Measurements from ENCODE around the gene OR52I2. TPM values are rescaled to one million over a fixed set of nuclear protein-coding genes. Genes with fewer than 3 reads are reported as not detected.

The OR52I2 gene
- not detected in 2 replicates for total RNA-seq (ENCODE audit: low replicate concordance)

DNA sequence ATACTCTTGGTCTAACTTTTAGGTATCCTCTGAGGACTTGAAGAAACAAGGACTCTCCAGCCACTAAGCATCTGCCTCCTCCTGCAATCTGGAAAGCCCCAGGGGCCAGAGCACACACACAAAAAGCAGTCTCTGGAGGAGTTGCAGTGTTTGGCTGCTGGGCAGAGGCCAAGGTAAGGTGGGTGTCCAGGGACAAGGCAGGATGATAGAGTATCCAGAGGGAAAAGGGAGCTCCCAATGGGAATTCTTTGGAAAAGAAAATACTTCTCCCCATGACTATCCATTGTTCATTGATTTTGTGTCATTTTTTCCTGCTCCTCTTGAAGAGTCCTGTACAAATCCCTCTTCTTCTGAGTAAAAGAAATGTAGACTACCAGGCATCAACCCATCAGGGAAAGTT is at the start of gene OR52I2:
TSS of gene OR52I2 (plus strand) at position 301 of the 400 bp plus-strand sequence.
- TF ChIP-seq EZH2 (IDR thresholded peaks at IDR 0.05) (no peak), EZH2phosphoT487 (IDR thresholded peaks at IDR 0.05) (no peak)
- TF ChIP-seq, protein P1, sequence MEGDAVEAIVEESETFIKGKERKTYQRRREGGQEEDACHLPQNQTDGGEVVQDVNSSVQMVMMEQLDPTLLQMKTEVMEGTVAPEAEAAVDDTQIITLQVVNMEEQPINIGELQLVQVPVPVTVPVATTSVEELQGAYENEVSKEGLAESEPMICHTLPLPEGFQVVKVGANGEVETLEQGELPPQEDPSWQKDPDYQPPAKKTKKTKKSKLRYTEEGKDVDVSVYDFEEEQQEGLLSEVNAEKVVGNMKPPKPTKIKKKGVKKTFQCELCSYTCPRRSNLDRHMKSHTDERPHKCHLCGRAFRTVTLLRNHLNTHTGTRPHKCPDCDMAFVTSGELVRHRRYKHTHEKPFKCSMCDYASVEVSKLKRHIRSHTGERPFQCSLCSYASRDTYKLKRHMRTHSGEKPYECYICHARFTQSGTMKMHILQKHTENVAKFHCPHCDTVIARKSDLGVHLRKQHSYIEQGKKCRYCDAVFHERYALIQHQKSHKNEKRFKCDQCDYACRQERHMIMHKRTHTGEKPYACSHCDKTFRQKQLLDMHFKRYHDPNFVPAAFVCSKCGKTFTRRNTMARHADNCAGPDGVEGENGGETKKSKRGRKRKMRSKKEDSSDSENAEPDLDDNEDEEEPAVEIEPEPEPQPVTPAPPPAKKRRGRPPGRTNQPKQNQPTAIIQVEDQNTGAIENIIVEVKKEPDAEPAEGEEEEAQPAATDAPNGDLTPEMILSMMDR (IDR thresholded peaks at IDR 0.05): no peak
- Mint-ChIP-seq H3K4me3 (no peak within 1 kb of the TSS), H3K27ac (no peak within 1 kb of the TSS), H3K9me3 (no peaks in the 10 kb centered on the region), H3K4me1 (no peaks in the 10 kb centered on the region), H3K27me3 (ENCODE audit: insufficient read depth, low read depth) (no peaks in the 10 kb centered on the region), H3K36me3 (no peaks in the 10 kb centered on the region)
- Histone ChIP-seq H4K20me1 (ENCODE audit: low read depth) (no peaks in the 10 kb centered on the region), H3K27me3 (no peaks in the 10 kb centered on the region), H3K4me2 (no peak within 1 kb of the TSS), H3K4me1 (no peaks in the 10 kb centered on the region), H3K9ac (no peak within 1 kb of the TSS), H3K36me3 (no peaks in the 10 kb centered on the region), H2AFZ (replicated peaks) (no peak within 1 kb of the TSS), H3K27ac (no peak within 1 kb of the TSS), H3K79me2 (ENCODE audit: low read depth) (no peaks in the 10 kb centered on the region), H3F3A (ENCODE audit: low read depth) (no peaks in the 10 kb centered on the region), H3K9me3 (ENCODE audit: low read depth) (no peaks in the 10 kb centered on the region), H3K4me3 (no peak within 1 kb of the TSS)
- DNase-seq (ENCODE audit: low spot score): no peak

GRCh38 chr11:4539603-4540219 is 41.8 kb upstream of the OR52I2 start:
- Mint-ChIP-seq H3K4me1 (no peaks in the 10 kb centered on the region), H3K9me3 (no peaks in the 10 kb centered on the region), H3K4me3 (no peak overlapping the region), H3K27me3 (ENCODE audit: insufficient read depth, low read depth) (no peaks in the 10 kb centered on the region), H3K36me3 (no peaks in the 10 kb centered on the region), H3K27ac (no peak overlapping the region)
- Histone ChIP-seq H3K9ac (no peak overlapping the region), H3K4me1 (no peaks in the 10 kb centered on the region), H3F3A (ENCODE audit: low read depth) (no peaks in the 10 kb centered on the region), H3K27me3 (no peaks in the 10 kb centered on the region), H3K9me3 (ENCODE audit: low read depth) (no peaks in the 10 kb centered on the region), H3K79me2 (ENCODE audit: low read depth) (no peaks in the 10 kb centered on the region), H4K20me1 (ENCODE audit: low read depth) (no peaks in the 10 kb centered on the region), H3K36me3 (no peaks in the 10 kb centered on the region), H3K27ac (no peak overlapping the region), H3K4me2 (no peak overlapping the region), H2AFZ (replicated peaks) (no peak overlapping the region), H3K4me3 (no peak overlapping the region)
- peak; percentile 63 for DNase-seq (ENCODE audit: low spot score)
- TF ChIP-seq, protein P1 (IDR thresholded peaks at IDR 0.05): peak; percentile 86
- TF ChIP-seq EZH2phosphoT487 (IDR thresholded peaks at IDR 0.05): no peak

DNA sequence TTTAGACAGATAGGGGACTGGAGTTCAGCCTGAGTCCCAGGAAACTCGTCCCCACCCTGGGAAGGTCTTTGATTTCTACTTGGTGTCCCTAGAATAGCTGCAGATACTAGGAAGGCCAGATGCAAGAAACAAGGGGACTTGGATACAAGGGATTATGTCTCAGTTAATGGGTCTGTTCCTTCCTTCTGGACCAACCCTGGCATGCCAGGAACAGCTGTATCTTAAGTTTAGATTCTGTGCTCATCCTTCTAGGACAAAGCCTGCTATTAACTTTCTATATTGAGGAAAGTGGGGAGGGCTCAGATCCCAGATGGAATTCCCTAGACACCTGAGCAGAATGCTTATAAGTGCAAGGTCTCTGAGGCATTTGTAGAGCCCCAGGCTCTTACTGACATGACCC is 40.5 kb upstream of the OR52I2 start:
- Mint-ChIP-seq H3K4me3 (no peak overlapping the region), H3K27ac (no peak overlapping the region), H3K36me3 (no peaks in the 10 kb centered on the region), H3K9me3 (no peaks in the 10 kb centered on the region), H3K27me3 (ENCODE audit: insufficient read depth, low read depth) (no peaks in the 10 kb centered on the region), H3K4me1 (no peaks in the 10 kb centered on the region)
- Histone ChIP-seq H3K36me3 (no peaks in the 10 kb centered on the region), H3K4me2 (no peak overlapping the region), H2AFZ (replicated peaks) (no peak overlapping the region), H3K79me2 (ENCODE audit: low read depth) (no peaks in the 10 kb centered on the region), H3K9ac (no peak overlapping the region), H4K20me1 (ENCODE audit: low read depth) (no peaks in the 10 kb centered on the region), H3K4me1 (no peaks in the 10 kb centered on the region), H3K4me3 (no peak overlapping the region), H3F3A (ENCODE audit: low read depth) (no peaks in the 10 kb centered on the region), H3K27me3 (no peaks in the 10 kb centered on the region), H3K27ac (no peak overlapping the region), H3K9me3 (ENCODE audit: low read depth) (no peaks in the 10 kb centered on the region)
- no peak for TF ChIP-seq EZH2phosphoT487 (IDR thresholded peaks at IDR 0.05)
- TF ChIP-seq, protein P1 (IDR thresholded peaks at IDR 0.05): no peak
- TF ChIP-seq EZH2 (IDR thresholded peaks at IDR 0.05): no peak
- DNase-seq (ENCODE audit: low spot score): no peak

Data from neural progenitor cell (in vitro differentiated cells).